Neuronal stem cell (in vitro differentiated cells): ENCODE measurements around the gene ZBTB20.

Experiments
- DNase-seq: peaks from one replicate; pipeline ENCODE4 v3.0.0-alpha.2; 2013; ENCODE audit warnings: low spot score
- H2AFZ ChIP-seq: one replicate; pipeline ENCODE4 v1.6.1; 2013; ENCODE audit warnings: mild to moderate bottlenecking, low read length, inconsistent platforms
- H2AK5ac ChIP-seq: 2 replicates; pipeline ENCODE4 v1.6.1; 2013; ENCODE audit warnings: low read depth, mild to moderate bottlenecking, inconsistent platforms, low read length, moderate library complexity, mixed read lengths
- H2BK120ac ChIP-seq: 2 replicates; pipeline ENCODE4 v1.6.1; 2013; ENCODE audit warnings: low read depth, mild to moderate bottlenecking, inconsistent platforms, low read length, moderate library complexity, mixed read lengths
- H2BK12ac ChIP-seq: one replicate; pipeline ENCODE4 v1.6.1; 2013; ENCODE audit warnings: low read length, inconsistent platforms
- H2BK15ac ChIP-seq: 2 replicates; pipeline ENCODE4 v1.6.1; 2013; ENCODE audit warnings: mild to moderate bottlenecking, low read length, inconsistent platforms, mixed read lengths
- H2BK5ac ChIP-seq: one replicate; pipeline ENCODE4 v1.6.1; 2013; ENCODE audit warnings: inconsistent platforms, mild to moderate bottlenecking, low read length, moderate library complexity
- H3K14ac ChIP-seq: one replicate; pipeline ENCODE4 v1.6.1; 2013; ENCODE audit warnings: low read length, inconsistent platforms
- H3K18ac ChIP-seq: 2 replicates; pipeline ENCODE4 v1.6.1; 2013; ENCODE audit warnings: low read length, inconsistent platforms
- H3K23ac ChIP-seq: 2 replicates; pipeline ENCODE4 v1.6.1; 2013; ENCODE audit warnings: low read depth, mild to moderate bottlenecking, mixed read lengths, low read length, inconsistent platforms; ENCODE audit not compliant: poor library complexity
- H3K27ac ChIP-seq: replicated peaks from 3 replicates; pipeline ENCODE4 v1.5.1; 2013; ENCODE audit warnings: low read length, inconsistent platforms
- H3K27me3 ChIP-seq, 3 experiments: 2 replicates each; pipeline ENCODE4 v1.6.1; 2013; ENCODE audit warnings: low read length in 3 of 3, mild to moderate bottlenecking in 2 of 3, inconsistent platforms in 1 of 3, low read depth in 1 of 3, mixed read lengths in 1 of 3, moderate library complexity in 1 of 3; ENCODE audit not compliant: control insufficient read depth in 3 of 3, insufficient read depth in 3 of 3
- H3K36me3 ChIP-seq, 2 donors: replicated peaks in 1 of 2; 2 replicates each; pipeline ENCODE4 v1.6.1; 2013; ENCODE audit warnings: low read length in 2 of 2; ENCODE audit not compliant: control insufficient read depth in 2 of 2, insufficient read depth in 2 of 2
- H3K4ac ChIP-seq: 2 replicates; pipeline ENCODE4 v1.6.1; 2013; ENCODE audit warnings: inconsistent platforms, mild to moderate bottlenecking, low read length, moderate library complexity
- H3K4me1 ChIP-seq, 2 donors: 1 replicate in 1 of 2; 2 replicates in 1 of 2; pipeline ENCODE4 v1.6.1; 2013; ENCODE audit warnings: low read length in 2 of 2, low read depth in 1 of 2; ENCODE audit not compliant: control insufficient read depth in 2 of 2, insufficient read depth in 1 of 2
- H3K4me2 ChIP-seq: one replicate; pipeline ENCODE4 v1.6.1; 2013; ENCODE audit warnings: mild to moderate bottlenecking, low read length, inconsistent platforms; ENCODE audit not compliant: insufficient read depth, poor library complexity, severe bottlenecking
- H3K4me3 ChIP-seq, 2 donors: 2 replicates each; pipeline ENCODE4 v1.5.1; 2013; ENCODE audit warnings: low read length in 2 of 2, mild to moderate bottlenecking in 2 of 2, inconsistent platforms in 1 of 2, moderate library complexity in 1 of 2
- H3K79me1 ChIP-seq: one replicate; pipeline ENCODE4 v1.6.1; 2013; ENCODE audit warnings: low read depth, mild to moderate bottlenecking, inconsistent platforms, low read length, moderate library complexity
- H3K9ac ChIP-seq: one replicate; pipeline ENCODE4 v1.6.1; 2013; ENCODE audit warnings: mild to moderate bottlenecking, low read depth, low read length, inconsistent platforms; ENCODE audit not compliant: poor library complexity
- H3K9me3 ChIP-seq, 2 donors: replicated peaks in 1 of 2; 2 replicates each; pipeline versions ENCODE3 to v1.6.1; 2013; ENCODE audit warnings: low read length in 2 of 2, mild to moderate bottlenecking in 2 of 2, inconsistent platforms in 1 of 2, low read depth in 1 of 2, mixed read lengths in 1 of 2, moderate library complexity in 1 of 2; ENCODE audit not compliant: control insufficient read depth in 2 of 2, insufficient read depth in 1 of 2
- H4K8ac ChIP-seq: one replicate; pipeline ENCODE4 v1.6.1; 2013; ENCODE audit warnings: low read depth, mild to moderate bottlenecking, inconsistent platforms, low read length, moderate library complexity
- H4K91ac ChIP-seq: one replicate; pipeline ENCODE4 v1.6.1; 2013; ENCODE audit warnings: low read length, low read depth, mild to moderate bottlenecking, inconsistent platforms; ENCODE audit not compliant: poor library complexity
- WGBS, 2 donors: extraction: QIAGEN DNeasy Blood & Tissue Kit; methylation state at CpG; one replicate each; pipeline ENCODE4 v1.1.7; 2013; ENCODE audit warnings: missing lambda C conversion rate in 2 of 2, mixed read lengths in 1 of 2; ENCODE audit not compliant: insufficient read length in 2 of 2, insufficient replicate concordance in 1 of 2; ENCODE audit errors: extremely low coverage in 2 of 2; 5-methylcytosine and 5-hydroxymethylcytosine counted together

Gene ZBTB20

GRCh38 chr3:114899186-114899931 lies 247.7 kb downstream of the ZBTB20 start:
- H3K27me3 ChIP-seq = no peaks in the 10 kb centered on the region
- no peaks in the 10 kb centered on the region for H3K36me3 ChIP-seq
- peak overlapping the region; percentile 65 for H2AFZ ChIP-seq
- H3K4me1 ChIP-seq = peaks cover 7 to 36% of the 10 kb centered on the region in 2 donors
- no peak overlapping the region for H3K23ac ChIP-seq
- H3K4me3 ChIP-seq = no peak overlapping the region
- no peak for DNase-seq
- no peaks in the 10 kb centered on the region for H3K79me1 ChIP-seq
- H3K14ac ChIP-seq = no peak overlapping the region
- H2BK120ac ChIP-seq = no peak overlapping the region
- H3K4ac ChIP-seq = no peak overlapping the region
- WGBS, 2 donors = no CpG with 5 or more reads among the region's 4 CpGs
- no peak overlapping the region for H3K27ac ChIP-seq
- H2BK15ac ChIP-seq = no peak overlapping the region
- H2BK12ac ChIP-seq = no peak overlapping the region
- H2AK5ac ChIP-seq = no peak overlapping the region
- no peak overlapping the region for H3K4me2 ChIP-seq
- H4K91ac ChIP-seq = no peak overlapping the region
- no peak overlapping the region for H3K18ac ChIP-seq
- H3K9me3 ChIP-seq = no peaks in the 10 kb centered on the region
- H4K8ac ChIP-seq = no peak overlapping the region
- no peak overlapping the region for H2BK5ac ChIP-seq
- H3K9ac ChIP-seq = no peak overlapping the region

GRCh38 chr3:114896978-114897377 lies 250.1 kb downstream of the ZBTB20 start:
- H2BK120ac ChIP-seq = no peak overlapping the region
- no CpG with 5 or more reads among the region's 1 CpG for WGBS, 2 donors

GRCh38 chr3:114893361-114893760 lies 253.7 kb downstream of the ZBTB20 start:
- no peak overlapping the region for H3K23ac ChIP-seq
- DNase-seq = no peak
- H3K4ac ChIP-seq = no peak overlapping the region
- H3K18ac ChIP-seq = no peak overlapping the region
- H3K27me3 ChIP-seq = no peaks in the 10 kb centered on the region
- H3K4me3 ChIP-seq = no peak overlapping the region
- H2BK120ac ChIP-seq = no peak overlapping the region
- H4K8ac ChIP-seq = no peak overlapping the region
- no peak overlapping the region for H3K9ac ChIP-seq
- H3K4me2 ChIP-seq = no peak overlapping the region
- H2AFZ ChIP-seq = no peak overlapping the region
- no peaks in the 10 kb centered on the region for H3K36me3 ChIP-seq
- H3K14ac ChIP-seq = no peak overlapping the region
- H3K9me3 ChIP-seq = no peaks in the 10 kb centered on the region
- H2BK12ac ChIP-seq = no peak overlapping the region
- H2BK15ac ChIP-seq = no peak overlapping the region
- no peak overlapping the region for H3K27ac ChIP-seq
- H3K79me1 ChIP-seq = no peaks in the 10 kb centered on the region
- H2AK5ac ChIP-seq = no peak overlapping the region
- no peak overlapping the region for H2BK5ac ChIP-seq
- no peak overlapping the region for H4K91ac ChIP-seq
- H3K4me1 ChIP-seq = no peaks in the 10 kb centered on the region

More at GRCh38 chr3:114896978-114897377, 250.1 kb downstream of the ZBTB20 start:
- H3K4ac ChIP-seq = no peak overlapping the region
- H3K27ac ChIP-seq = no peak overlapping the region
- peaks cover 0 to 19% of the 10 kb centered on the region in 2 donors for H3K4me1 ChIP-seq
- H3K4me3 ChIP-seq = no peak overlapping the region
- H3K27me3 ChIP-seq = no peaks in the 10 kb centered on the region
- DNase-seq = no peak
- H3K9ac ChIP-seq = no peak overlapping the region
- no peak overlapping the region for H2BK12ac ChIP-seq
- H3K23ac ChIP-seq = no peak overlapping the region
- no peaks in the 10 kb centered on the region for H3K9me3 ChIP-seq
- H3K4me2 ChIP-seq = no peak overlapping the region
- no peak overlapping the region for H3K18ac ChIP-seq
- H4K91ac ChIP-seq = no peak overlapping the region
- no peak overlapping the region for H3K14ac ChIP-seq
- H2BK5ac ChIP-seq = no peak overlapping the region
- H3K36me3 ChIP-seq = no peaks in the 10 kb centered on the region
- H2AFZ ChIP-seq = no peak overlapping the region
- no peak overlapping the region for H2AK5ac ChIP-seq
- no peak overlapping the region for H2BK15ac ChIP-seq
- H3K79me1 ChIP-seq = no peaks in the 10 kb centered on the region
- no peak overlapping the region for H4K8ac ChIP-seq

GRCh38 chr3:114892880-114893279 lies 254.2 kb downstream of the ZBTB20 start:
- H3K9ac ChIP-seq = no peak overlapping the region
- H3K36me3 ChIP-seq = no peaks in the 10 kb centered on the region
- H4K8ac ChIP-seq = no peak overlapping the region
- H3K4ac ChIP-seq = no peak overlapping the region
- DNase-seq = no peak
- no peak overlapping the region for H3K27ac ChIP-seq
- no peak overlapping the region for H3K23ac ChIP-seq
- no peak overlapping the region for H2BK15ac ChIP-seq
- H2BK12ac ChIP-seq = no peak overlapping the region
- H3K14ac ChIP-seq = no peak overlapping the region
- H3K9me3 ChIP-seq = no peaks in the 10 kb centered on the region
- H4K91ac ChIP-seq = no peak overlapping the region
- no peak overlapping the region for H2AFZ ChIP-seq
- H2BK5ac ChIP-seq = no peak overlapping the region
- H3K27me3 ChIP-seq = no peaks in the 10 kb centered on the region
- no peak overlapping the region for H2BK120ac ChIP-seq
- H3K4me1 ChIP-seq = no peaks in the 10 kb centered on the region
- H3K18ac ChIP-seq = no peak overlapping the region
- no peak overlapping the region for H2AK5ac ChIP-seq
- no CpG with 5 or more reads among the region's 3 CpGs for WGBS, 2 donors
- no peak overlapping the region for H3K4me2 ChIP-seq
- H3K4me3 ChIP-seq = no peak overlapping the region
- H3K79me1 ChIP-seq = no peaks in the 10 kb centered on the region
